ENCODE data around the gene HJURP.

DNA sequence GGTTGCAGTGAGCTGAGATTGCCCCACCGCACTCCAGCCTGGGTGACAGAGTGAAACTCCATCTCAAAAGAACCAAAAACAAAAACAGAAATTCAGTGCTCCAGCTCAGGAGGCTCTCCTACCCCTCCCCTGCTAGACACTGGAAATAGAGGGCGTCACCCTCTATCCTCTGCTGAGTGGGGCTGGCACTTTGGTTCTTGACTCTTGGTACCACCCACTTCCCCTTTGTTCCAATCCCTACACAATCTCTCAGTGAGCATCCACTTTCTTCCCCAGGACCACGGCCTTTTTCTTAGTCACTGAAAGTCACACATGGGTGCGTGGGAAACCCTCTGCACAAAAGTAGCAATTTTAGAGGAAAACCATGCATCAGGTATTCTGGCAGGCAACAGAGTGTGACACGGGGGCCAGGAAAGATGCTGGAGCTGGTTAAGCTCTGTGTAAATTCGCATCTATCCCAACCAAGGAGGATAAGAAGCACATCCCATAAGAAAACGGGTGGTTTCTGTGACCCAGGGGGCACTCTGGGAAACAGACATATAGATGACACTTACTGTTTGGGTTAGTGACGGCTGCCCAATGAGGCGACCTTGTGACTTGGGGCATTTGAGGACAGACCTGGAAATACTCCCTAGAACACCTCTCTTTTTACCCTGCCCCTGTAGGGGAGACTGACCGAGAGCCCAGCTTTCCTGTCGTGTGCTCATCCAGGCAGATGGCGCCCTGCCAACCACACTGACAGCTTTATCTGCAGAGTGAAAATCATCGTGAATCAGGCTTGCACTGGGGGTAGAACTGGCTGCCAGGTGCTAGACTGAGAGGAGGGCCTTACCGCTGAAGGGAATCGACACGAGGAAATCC is 7.7 kb downstream of the HJURP start:
- TF ChIP-seq CTCF (IDR thresholded peaks at IDR 0.05) (no peak), POLR2A (IDR thresholded peaks at IDR 0.05) (no peak), EP300 (IDR thresholded peaks at IDR 0.05) (no peak), POLR2AphosphoS5 (IDR thresholded peaks at IDR 0.05) (no peak)

Measured in upper lobe of left lung (tissue), 4 donors.